Adrenal gland (tissue), 5 donors: ENCODE measurements around the gene VNN1.

Experiments
- CTCF ChIP-seq, 6 experiments: fragments of 450-650 bp in 4 of 6; fragments of 200-600 bp in 2 of 6; sonication (generic) in 1 of 6; IDR thresholded peaks; 1 replicate in 5 of 6; 2 replicates in 1 of 6; pipeline versions ENCODE4 v1.5.1 to v1.8.0; 2016 to 2021; ENCODE audit warnings: antibody characterized with exemption in 6 of 6, mild to moderate bottlenecking in 2 of 6, moderate library complexity in 1 of 6
- POLR2A ChIP-seq, 2 donors: fragments of 450-650 bp; IDR thresholded peaks; one replicate each; pipeline ENCODE4 v1.6.1; 2017; ENCODE audit warnings: antibody characterized with exemption in 2 of 2, mild to moderate bottlenecking in 2 of 2, moderate library complexity in 1 of 2
- donor health status: DM: no; HTN: no; CAD: no.

- TF ChIP-seq CTCF (IDR thresholded peaks at IDR 0.05) = no peak
- TF ChIP-seq POLR2A (IDR thresholded peaks at IDR 0.05) = no peak
Measured at GRCh38 chr6:132666118-132666517, 47.7 kb downstream of the VNN1 start.
